PC-9 (cell line): ENCODE results near the gene IMMP1L. TPM values are rescaled to one million over a fixed set of nuclear protein-coding genes. Genes with fewer than 3 reads are reported as not detected.

Experiments
- BruUV-seq: library from RNA; stranded (reverse); fragments of 400-500 nt; replicated peaks from 2 replicates; lab custom pipeline; 2021; lab: Mats Ljungman, UMichigan
- CTCF ChIA-PET: fragments of 300-600 bp; sonication (Branson Sonifier 250); formaldehyde crosslinking; loops from one replicate; lab custom pipeline; 2022; ENCODE audit warnings: antibody characterized with exemption; lab: Charles Lee
- POLR2A ChIA-PET: fragments of 300-600 bp; sonication (Branson Sonifier 250); formaldehyde crosslinking; loops from one replicate; lab custom pipeline; 2022; ENCODE audit warnings: antibody characterized with exemption; ENCODE audit not compliant: unreplicated experiment; lab: Charles Lee
- DNase-seq, 2 experiments: peaks; one replicate each; pipeline versions ENCODE4 v3.0.0 to v3.0.0-alpha.2; 2015 to 2022; ENCODE audit warnings: mixed read lengths in 1 of 2
- H2AFZ ChIP-seq: fragments of 200-600 bp; sonication (generic); 2 replicates; pipeline ENCODE4 v1.8.1; 2017; ENCODE audit warnings: antibody characterized with exemption
- H3F3A ChIP-seq: fragments of 200-600 bp; sonication (generic); 2 replicates; pipeline ENCODE4 v1.8.1; 2017; ENCODE audit warnings: antibody characterized with exemption, mild to moderate bottlenecking, low read depth; ENCODE audit not compliant: insufficient read depth
- H3K27ac ChIP-seq: fragments of 200-600 bp; sonication (generic); 2 replicates; pipeline ENCODE4 v1.6.1; 2016; ENCODE audit warnings: mixed run types
- H3K27me3 ChIP-seq: fragments of 200-600 bp; sonication (generic); 2 replicates; pipeline ENCODE4 v1.6.1; 2016; ENCODE audit warnings: low read depth, mixed run types; ENCODE audit not compliant: insufficient read depth
- H3K36me3 ChIP-seq: fragments of 200-600 bp; sonication (generic); 2 replicates; pipeline ENCODE4 v1.6.1; 2016; ENCODE audit warnings: low read depth, mixed run types
- H3K4me1 ChIP-seq: fragments of 200-600 bp; sonication (generic); replicated peaks from 2 replicates; pipeline ENCODE4 v1.6.1; 2016; ENCODE audit warnings: mixed run types; ENCODE audit not compliant: insufficient read depth
- H3K4me2 ChIP-seq: fragments of 200-600 bp; sonication (generic); 2 replicates; pipeline ENCODE4 v1.6.1; 2017; ENCODE audit warnings: mixed run types
- H3K4me3 ChIP-seq: fragments of 200-600 bp; sonication (generic); 2 replicates; pipeline ENCODE4 v1.6.1; 2016; ENCODE audit warnings: mixed run types
- H3K79me2 ChIP-seq: fragments of 200-600 bp; sonication (generic); 2 replicates; pipeline ENCODE4 v1.6.1; 2017; ENCODE audit warnings: low read depth, mixed run types
- H3K9me2 ChIP-seq: fragments of 200-600 bp; sonication (generic); 2 replicates; pipeline ENCODE4 v1.8.1; 2017; ENCODE audit warnings: mild to moderate bottlenecking; ENCODE audit not compliant: insufficient read depth
- H3K9me3 ChIP-seq: fragments of 200-600 bp; sonication (generic); 2 replicates; pipeline ENCODE4 v1.8.1; 2016; ENCODE audit warnings: low read depth; ENCODE audit not compliant: insufficient read depth
- H4K20me1 ChIP-seq: fragments of 200-600 bp; sonication (generic); 2 replicates; pipeline ENCODE4 v1.8.1; 2017; ENCODE audit not compliant: insufficient read depth
- CTCF ChIP-seq: fragments of 200-600 bp; sonication (generic); conservative IDR thresholded peaks from 2 replicates; pipeline ENCODE4 v1.6.1; 2017; ENCODE audit warnings: mixed run types, antibody characterized with exemption, mild to moderate bottlenecking, moderate library complexity
- EZH2 ChIP-seq: fragments of 200-600 bp; sonication (generic); IDR thresholded peaks from 2 replicates; pipeline ENCODE4 v1.8.0; 2017; ENCODE audit warnings: antibody characterized with exemption, low read depth
- intact Hi-C: fragments of 100-400 bp; cut with micrococcal nuclease; formaldehyde crosslinking; loops from one replicate; pipeline ENCODE4 v1.10.0; 2022; ENCODE audit not compliant: unreplicated experiment
- total RNA-seq: library from RNA; stranded (reverse); gene quantifications from 2 replicates; pipeline ENCODE4 v1.2.3, GENCODE V29; 2021

Gene IMMP1L
- total RNA-seq, 1 experiment from 2014 or later: 41.9 TPM

- no peak for TF ChIP-seq CTCF
- TF ChIP-seq EZH2: no peak
- Histone ChIP-seq H2AFZ (no peak overlapping the region), H4K20me1 (no peaks in the 10 kb centered on the region), H3K27me3 (no peaks in the 10 kb centered on the region), H3K4me2 (no peak overlapping the region), H3F3A (no peaks in the 10 kb centered on the region), H3K27ac (no peak overlapping the region), H3K79me2 (no peaks in the 10 kb centered on the region), H3K36me3 (no peaks in the 10 kb centered on the region), H3K4me3 (no peak overlapping the region), H3K9me3 (no peaks in the 10 kb centered on the region), H3K4me1 (no peaks in the 10 kb centered on the region), H3K9me2 (no peaks in the 10 kb centered on the region)
- no TSS peak for BruUV-seq
- intact Hi-C loops: no loop called here
- DNase-seq: no peak
- ChIA-PET POLR2A (interaction anchor here (0.7 kb wide), 1 partner anchor 1127 kb away, joined by 4 read pairs; no protein-coding TSS in a partner anchor), CTCF (interaction anchor here (0.5 kb wide), 1 partner anchor 1019 kb away, joined by 5 read pairs; no protein-coding TSS in a partner anchor)
These were observed 33.4 kb upstream of the IMMP1L start for GRCh38 chr11:31542862-31543261.

GRCh38 chr11:31535479-31535878, 26.1 kb upstream of the IMMP1L start:
- H3K4me1 ChIP-seq: no peaks in the 10 kb centered on the region
- POLR2A ChIA-PET: no interaction called here

GRCh38 chr11:31531293-31531692, 21.9 kb upstream of the IMMP1L start:
- Histone ChIP-seq H2AFZ (no peak overlapping the region), H3K4me1 (no peaks in the 10 kb centered on the region), H3F3A (no peaks in the 10 kb centered on the region), H3K4me2 (no peak overlapping the region), H3K27me3 (no peaks in the 10 kb centered on the region), H3K27ac (no peak overlapping the region), H3K79me2 (no peaks in the 10 kb centered on the region), H3K4me3 (no peak overlapping the region), H3K9me2 (no peaks in the 10 kb centered on the region), H4K20me1 (no peaks in the 10 kb centered on the region), H3K9me3 (no peaks in the 10 kb centered on the region), H3K36me3 (no peaks in the 10 kb centered on the region)
- intact Hi-C loops: no loop called here
- POLR2A ChIA-PET: no interaction called here
- CTCF ChIA-PET: no interaction called here
- no peak for TF ChIP-seq EZH2
- no peak for TF ChIP-seq CTCF
- BruUV-seq: no TSS peak
- DNase-seq: no peak

More at GRCh38 chr11:31535479-31535878, 26.1 kb upstream of the IMMP1L start:
- no TSS peak for BruUV-seq
- H3K9me3 ChIP-seq: no peaks in the 10 kb centered on the region
- H3K27ac ChIP-seq: no peak overlapping the region
- no peaks in the 10 kb centered on the region for H3K9me2 ChIP-seq
- TF ChIP-seq EZH2: no peak
- no peak for TF ChIP-seq CTCF
- intact Hi-C loops: no loop called here
- no peak overlapping the region for H3K4me2 ChIP-seq
- H3K4me3 ChIP-seq: no peak overlapping the region
- DNase-seq: no peak
- H3F3A ChIP-seq: no peaks in the 10 kb centered on the region; the same call in 1 of the 2 replicates
- H4K20me1 ChIP-seq: no peaks in the 10 kb centered on the region
- CTCF ChIA-PET: no interaction called here
- no peaks in the 10 kb centered on the region for H3K27me3 ChIP-seq
- H3K36me3 ChIP-seq: no peaks in the 10 kb centered on the region
- H2AFZ ChIP-seq: no peak overlapping the region
- no peaks in the 10 kb centered on the region for H3K79me2 ChIP-seq
